HG02678 (cell line): Measurements from ENCODE around the gene TAF3.

Experiments used
- ATAC-seq: cut with Tn5 transposase; IDR thresholded peaks from one replicate; pipeline ENCODE4 v1.9.1; 2021; ENCODE audit warnings: mild to moderate bottlenecking, moderate library complexity; ENCODE audit not compliant: unreplicated experiment

Gene TAF3

GRCh38 chr10:7965457-7965856 lies 147.2 kb downstream of the TAF3 start:
- no peak for ATAC-seq

- no peak for ATAC-seq
These were observed 148.7 kb downstream of the TAF3 start for GRCh38 chr10:7967035-7967434.

- ATAC-seq, result no peak
These were observed 150.3 kb downstream of the TAF3 start for GRCh38 chr10:7968510-7969112.

GRCh38 chr10:7969623-7970022 lies 151.3 kb downstream of the TAF3 start:
- no peak for ATAC-seq

- no peak for ATAC-seq
These were observed 153.6 kb downstream of the TAF3 start for GRCh38 chr10:7971949-7972348.

- ATAC-seq, result no peak
These were observed 154.1 kb downstream of the TAF3 start for GRCh38 chr10:7972367-7972766.

- no peak for ATAC-seq
These were observed 161.9 kb downstream of the TAF3 start for GRCh38 chr10:7980196-7980595.

GRCh38 chr10:7982727-7983126 lies 164.4 kb downstream of the TAF3 start:
- no peak for ATAC-seq

- ATAC-seq, result no peak
These were observed 166.0 kb downstream of the TAF3 start for GRCh38 chr10:7984325-7984724.

GRCh38 chr10:7984896-7985295 lies 166.6 kb downstream of the TAF3 start:
- ATAC-seq, result no peak

- ATAC-seq, result no peak
These were observed 168.5 kb downstream of the TAF3 start for GRCh38 chr10:7986851-7987250.

GRCh38 chr10:7988989-7989388 lies 170.7 kb downstream of the TAF3 start:
- ATAC-seq, result no peak

GRCh38 chr10:7998831-7999230 lies 180.5 kb downstream of the TAF3 start:
- ATAC-seq, result no peak

GRCh38 chr10:8004469-8005000 lies 186.2 kb downstream of the TAF3 start:
- no peak for ATAC-seq

- peak; percentile 52 for ATAC-seq
These were observed 188.1 kb downstream of the TAF3 start for GRCh38 chr10:8006274-8006999.

GRCh38 chr10:8009031-8009430 lies 190.7 kb downstream of the TAF3 start:
- ATAC-seq, result no peak

GRCh38 chr10:8013006-8013405 lies 194.7 kb downstream of the TAF3 start:
- no peak for ATAC-seq

GRCh38 chr10:8013619-8014018 lies 195.3 kb downstream of the TAF3 start:
- no peak for ATAC-seq

- no peak for ATAC-seq
These were observed 196.3 kb downstream of the TAF3 start for GRCh38 chr10:8014649-8015048.

GRCh38 chr10:8017277-8017676 lies 199.0 kb downstream of the TAF3 start:
- ATAC-seq, result no peak

- ATAC-seq, result no peak
These were observed 205.0 kb downstream of the TAF3 start for GRCh38 chr10:8023321-8023720.

- no peak for ATAC-seq
These were observed 205.5 kb downstream of the TAF3 start for GRCh38 chr10:8023851-8024250.
